ENCODE results near the gene BEND6. TPM values are rescaled to one million over a fixed set of nuclear protein-coding genes. Genes with fewer than 3 reads are reported as not detected.

BEND6 gene
- total and polyA plus RNA-seq, 10 of the 15 experiments (the other 5 are each of a cell fraction or from before 2014, with no cell fraction given) = 0.79 to 2.8 (median 1.6) TPM

DNA sequence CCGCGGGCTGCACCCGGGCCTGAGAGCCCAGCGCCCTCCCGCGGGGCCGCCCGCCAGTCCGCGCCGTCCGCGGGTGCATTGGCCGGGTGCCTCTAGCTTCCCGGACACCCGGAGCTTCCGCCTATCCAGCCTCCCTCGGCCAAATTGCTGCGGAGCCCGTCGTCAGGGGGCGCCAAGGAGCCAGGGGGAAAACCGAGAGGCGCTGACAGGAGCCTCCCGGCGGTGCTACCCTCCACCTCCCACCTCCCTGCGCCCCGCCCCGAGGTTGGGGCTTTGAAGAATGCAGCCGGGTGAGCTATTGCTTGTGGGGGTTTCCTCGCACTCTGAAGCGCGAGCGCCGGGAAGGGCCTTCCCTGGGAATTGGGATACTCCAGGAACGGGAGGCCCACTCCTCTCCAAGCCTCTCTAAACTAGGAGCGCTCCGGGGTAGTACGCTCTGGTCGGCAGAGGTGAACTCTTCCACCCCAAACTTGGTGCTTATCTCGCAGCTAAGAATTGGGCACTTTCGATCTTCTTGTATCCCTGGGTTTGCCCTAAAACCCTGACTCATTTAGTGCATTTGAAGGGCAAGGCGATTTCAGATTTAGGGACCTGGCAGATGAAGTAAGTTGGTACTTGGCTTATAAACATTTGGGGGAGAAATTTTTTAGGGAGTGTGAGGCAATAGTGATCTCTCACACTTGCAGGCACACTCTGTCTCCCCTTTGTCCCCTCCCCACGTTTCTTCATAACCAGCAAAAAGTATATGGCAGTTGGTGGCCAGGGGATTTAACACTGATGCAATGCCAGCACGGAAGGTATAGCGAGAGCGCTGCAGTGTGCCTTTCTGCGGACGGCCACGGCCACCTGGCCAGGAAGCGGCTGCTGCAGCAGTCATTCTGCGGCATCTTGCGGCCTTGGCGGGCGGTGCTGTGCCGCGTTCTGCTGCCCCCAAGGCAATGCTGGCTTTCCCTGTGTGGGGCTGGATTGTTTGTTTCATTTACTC lies 556 bp downstream of the BEND6 start:
- FAIRE-seq = peak; percentile 66
- in situ Hi-C loops (cut with MboI) = no loop called here
- TF ChIP-seq JUND (IDR thresholded peaks at IDR 0.05; ENCODE audit: low read depth, low read length) (no peak), YY1 (IDR thresholded peaks at IDR 0.05; ENCODE audit: low read depth, low read length) (0 out of 2 replicates have a peak, but pooled peaks have one; percentile 68), IRF4 (IDR thresholded peaks at IDR 0.05; ENCODE audit: low read depth, low read length) (0 out of 2 replicates have a peak, but pooled peaks have one; percentile 14), SPI1 (IDR thresholded peaks at IDR 0.05; ENCODE audit: borderline replicate concordance, insufficient read depth, low read depth, low read length) (no peak), SRF (IDR thresholded peaks at IDR 0.05; ENCODE audit: low read depth in 2 of 2, low read length in 2 of 2) (no peak), SREBF1 (IDR thresholded peaks at IDR 0.05; ENCODE audit: low read length) (no peak), NRF1 (conservative IDR thresholded peaks at IDR 0.05; ENCODE audit: low read depth, low read length) (no peak), EZH2 (IDR thresholded peaks at IDR 0.05; ENCODE audit: borderline replicate concordance, control insufficient read depth, low read depth, low read length) (no peak), CBX5 (IDR thresholded peaks at IDR 0.05; ENCODE audit: low read depth) (peak; percentile 1), TBL1XR1 (IDR thresholded peaks at IDR 0.05; ENCODE audit: low read depth, low read length) (no peak), RUNX3 (IDR thresholded peaks at IDR 0.05; ENCODE audit: low read length) (peak; percentile 77), TCF12 (IDR thresholded peaks at IDR 0.05; ENCODE audit: low read depth, low read length) (peak; percentile 94), ZNF622 (IDR thresholded peaks at IDR 0.05) (no peak)
- TF ChIP-seq, protein P1, sequence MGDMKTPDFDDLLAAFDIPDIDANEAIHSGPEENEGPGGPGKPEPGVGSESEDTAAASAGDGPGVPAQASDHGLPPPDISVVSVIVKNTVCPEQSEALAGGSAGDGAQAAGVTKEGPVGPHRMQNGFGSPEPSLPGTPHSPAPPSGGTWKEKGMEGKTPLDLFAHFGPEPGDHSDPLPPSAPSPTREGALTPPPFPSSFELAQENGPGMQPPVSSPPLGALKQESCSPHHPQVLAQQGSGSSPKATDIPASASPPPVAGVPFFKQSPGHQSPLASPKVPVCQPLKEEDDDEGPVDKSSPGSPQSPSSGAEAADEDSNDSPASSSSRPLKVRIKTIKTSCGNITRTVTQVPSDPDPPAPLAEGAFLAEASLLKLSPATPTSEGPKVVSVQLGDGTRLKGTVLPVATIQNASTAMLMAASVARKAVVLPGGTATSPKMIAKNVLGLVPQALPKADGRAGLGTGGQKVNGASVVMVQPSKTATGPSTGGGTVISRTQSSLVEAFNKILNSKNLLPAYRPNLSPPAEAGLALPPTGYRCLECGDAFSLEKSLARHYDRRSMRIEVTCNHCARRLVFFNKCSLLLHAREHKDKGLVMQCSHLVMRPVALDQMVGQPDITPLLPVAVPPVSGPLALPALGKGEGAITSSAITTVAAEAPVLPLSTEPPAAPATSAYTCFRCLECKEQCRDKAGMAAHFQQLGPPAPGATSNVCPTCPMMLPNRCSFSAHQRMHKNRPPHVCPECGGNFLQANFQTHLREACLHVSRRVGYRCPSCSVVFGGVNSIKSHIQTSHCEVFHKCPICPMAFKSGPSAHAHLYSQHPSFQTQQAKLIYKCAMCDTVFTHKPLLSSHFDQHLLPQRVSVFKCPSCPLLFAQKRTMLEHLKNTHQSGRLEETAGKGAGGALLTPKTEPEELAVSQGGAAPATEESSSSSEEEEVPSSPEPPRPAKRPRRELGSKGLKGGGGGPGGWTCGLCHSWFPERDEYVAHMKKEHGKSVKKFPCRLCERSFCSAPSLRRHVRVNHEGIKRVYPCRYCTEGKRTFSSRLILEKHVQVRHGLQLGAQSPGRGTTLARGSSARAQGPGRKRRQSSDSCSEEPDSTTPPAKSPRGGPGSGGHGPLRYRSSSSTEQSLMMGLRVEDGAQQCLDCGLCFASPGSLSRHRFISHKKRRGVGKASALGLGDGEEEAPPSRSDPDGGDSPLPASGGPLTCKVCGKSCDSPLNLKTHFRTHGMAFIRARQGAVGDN (IDR thresholded peaks at IDR 0.05) = peak; percentile 33; the same call in 1 of the 2 replicates
- TF ChIP-seq, protein P2, sequence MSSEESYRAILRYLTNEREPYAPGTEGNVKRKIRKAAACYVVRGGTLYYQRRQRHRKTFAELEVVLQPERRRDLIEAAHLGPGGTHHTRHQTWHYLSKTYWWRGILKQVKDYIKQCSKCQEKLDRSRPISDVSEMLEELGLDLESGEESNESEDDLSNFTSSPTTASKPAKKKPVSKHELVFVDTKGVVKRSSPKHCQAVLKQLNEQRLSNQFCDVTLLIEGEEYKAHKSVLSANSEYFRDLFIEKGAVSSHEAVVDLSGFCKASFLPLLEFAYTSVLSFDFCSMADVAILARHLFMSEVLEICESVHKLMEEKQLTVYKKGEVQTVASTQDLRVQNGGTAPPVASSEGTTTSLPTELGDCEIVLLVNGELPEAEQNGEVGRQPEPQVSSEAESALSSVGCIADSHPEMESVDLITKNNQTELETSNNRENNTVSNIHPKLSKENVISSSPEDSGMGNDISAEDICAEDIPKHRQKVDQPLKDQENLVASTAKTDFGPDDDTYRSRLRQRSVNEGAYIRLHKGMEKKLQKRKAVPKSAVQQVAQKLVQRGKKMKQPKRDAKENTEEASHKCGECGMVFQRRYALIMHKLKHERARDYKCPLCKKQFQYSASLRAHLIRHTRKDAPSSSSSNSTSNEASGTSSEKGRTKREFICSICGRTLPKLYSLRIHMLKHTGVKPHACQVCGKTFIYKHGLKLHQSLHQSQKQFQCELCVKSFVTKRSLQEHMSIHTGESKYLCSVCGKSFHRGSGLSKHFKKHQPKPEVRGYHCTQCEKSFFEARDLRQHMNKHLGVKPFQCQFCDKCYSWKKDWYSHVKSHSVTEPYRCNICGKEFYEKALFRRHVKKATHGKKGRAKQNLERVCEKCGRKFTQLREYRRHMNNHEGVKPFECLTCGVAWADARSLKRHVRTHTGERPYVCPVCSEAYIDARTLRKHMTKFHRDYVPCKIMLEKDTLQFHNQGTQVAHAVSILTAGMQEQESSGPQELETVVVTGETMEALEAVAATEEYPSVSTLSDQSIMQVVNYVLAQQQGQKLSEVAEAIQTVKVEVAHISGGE (CRISPR knock-in tag; IDR thresholded peaks at IDR 0.05) = no peak

More for the DNA sequence above, 556 bp downstream of the BEND6 start:
- H2AFZ ChIP-seq (ENCODE audit: control insufficient read depth, low read depth, low read length) = peak overlapping the region; percentile 94
- no peaks in the 10 kb centered on the region for H4K20me1 ChIP-seq (ENCODE audit: control insufficient read depth, insufficient read depth)
- BruUV-seq (replicated peaks) = TSS peak; percentile 65
- DNase-seq (ENCODE audit: low read depth, low spot score) = peak; percentile 62
- peak overlapping the region; percentile 91 for H3K27ac ChIP-seq (ENCODE audit: control insufficient read depth, insufficient read depth)
- ATAC-seq = peak; percentile 79
- ChIA-PET RAD21 (ENCODE audit: unreplicated experiment) (interaction anchor here (0.7 to 3.5 kb wide), 8 partner anchors 47 to 413 kb away, joined by 3 to 26 read pairs (median 4); partner anchors contain the start of gene PRIM2), CTCF (interaction anchor here (0.6 to 15.6 kb wide), 29 partner anchors 15 to 361 kb away, joined by 3 to 200 read pairs (median 4); partner anchors contain the start of genes PRIM2, RAB23 and ZNF451), SMC1A (ENCODE audit: uncharacterized antibody, unreplicated experiment) (interaction anchor here (0.8 to 1.7 kb wide), 10 partner anchors 42 to 362 kb away, joined by 3 to 12 read pairs (median 4); partner anchors contain the start of gene PRIM2), POLR2A (interaction anchor here (0.6 to 1.4 kb wide), 4 partner anchors 51 to 413 kb away, joined by 3 to 4 read pairs (median 4); no protein-coding TSS in a partner anchor)
- H3K9ac ChIP-seq (ENCODE audit: control insufficient read depth, insufficient read depth, low read length) = peak overlapping the region; percentile 82
- H3K9me3 ChIP-seq (replicated peaks; ENCODE audit: control insufficient read depth, insufficient read depth, low read length) = no peaks in the 10 kb centered on the region
- under 1% methylated on average over 53 of the region's 57 CpGs for whole genome bisulfite sequencing (ENCODE audit: insufficient coverage, insufficient replicate concordance, low lambda C conversion rate, missing lambda C conversion rate)
- peak overlapping the region; percentile 79 for H3K4me3 ChIP-seq
- H3K27me3 ChIP-seq (replicated peaks in 1 of 2; ENCODE audit: control insufficient read depth in 2 of 2, insufficient read depth in 2 of 2, low read length in 1 of 2) = no peaks in the 10 kb centered on the region
- peak overlapping the region; percentile 100 for H3K4me2 ChIP-seq (ENCODE audit: control insufficient read depth, insufficient read depth)
- H3K36me3 ChIP-seq (ENCODE audit: control insufficient read depth in 2 of 2, insufficient read depth in 2 of 2, low read length in 1 of 2) = no peaks in the 10 kb centered on the region
- intact Hi-C loops (cut with micrococcal nuclease; ENCODE audit: unreplicated experiment) = loop anchor here (1.0 to 10.0 kb wide), 6 partner anchors 51 to 361 kb away; partner anchors contain the start of genes BAG2, KIAA1586 and PRIM2
- peaks cover 17% of the 10 kb centered on the region for H3K4me1 ChIP-seq (ENCODE audit: control insufficient read depth, insufficient read depth, low read length)
- H3K79me2 ChIP-seq (ENCODE audit: control insufficient read depth, insufficient read depth, low read length) = peaks cover 16% of the 10 kb centered on the region
